Duodenal mucosa (tissue), 2 donors: ENCODE data around the gene F10.

Experiments
- H3K27ac ChIP-seq: one replicate; pipeline ENCODE4 v1.7.0; 2013; ENCODE audit warnings: low read depth, low read length
- H3K27me3 ChIP-seq, 2 donors: one replicate each; pipeline ENCODE4 v1.7.0; 2013; ENCODE audit warnings: low read length in 2 of 2, control low read depth in 1 of 2; ENCODE audit not compliant: insufficient read depth in 2 of 2, control insufficient read depth in 1 of 2
- H3K36me3 ChIP-seq, 2 donors: one replicate each; pipeline ENCODE4 v1.7.0; 2013; ENCODE audit warnings: low read length in 2 of 2, control low read depth in 1 of 2; ENCODE audit not compliant: insufficient read depth in 2 of 2, control insufficient read depth in 1 of 2
- H3K4me1 ChIP-seq, 2 donors: one replicate each; pipeline ENCODE4 v1.7.0; 2013; ENCODE audit warnings: low read length in 2 of 2, control low read depth in 1 of 2; ENCODE audit not compliant: insufficient read depth in 2 of 2, control insufficient read depth in 1 of 2
- H3K4me3 ChIP-seq, 2 donors: one replicate each; pipeline ENCODE4 v1.7.0; 2013; ENCODE audit warnings: low read length in 2 of 2, low read depth in 1 of 2
- H3K9ac ChIP-seq, 2 donors: one replicate each; pipeline ENCODE4 v1.7.0; 2013; ENCODE audit warnings: low read length in 2 of 2, low read depth in 1 of 2
- H3K9me3 ChIP-seq, 2 donors: one replicate each; pipeline ENCODE4 v1.7.0; 2013; ENCODE audit warnings: low read length in 2 of 2, control low read depth in 1 of 2; ENCODE audit not compliant: control insufficient read depth in 1 of 2

The F10 gene

GRCh38 chr13:113086991-113087922 is 35.3 kb upstream of the F10 start:
- Histone ChIP-seq H3K27me3 (no peaks in the 10 kb centered on the region), H3K27ac (no peak overlapping the region), H3K9me3 (no peaks in the 10 kb centered on the region), H3K36me3 (peaks cover 0 to 10% of the 10 kb centered on the region in 2 donors), H3K4me3 (no peak overlapping the region), H3K9ac (no peak overlapping the region), H3K4me1 (no peaks in the 10 kb centered on the region)

GRCh38 chr13:113087923-113088690 is 34.5 kb upstream of the F10 start:
- Histone ChIP-seq H3K36me3 (peaks cover 0 to 10% of the 10 kb centered on the region in 2 donors), H3K27ac (no peak overlapping the region), H3K9ac (no peak overlapping the region)

GRCh38 chr13:113088691-113089020 is 33.9 kb upstream of the F10 start:
- Histone ChIP-seq H3K27ac (no peak overlapping the region), H3K4me1 (no peaks in the 10 kb centered on the region), H3K9ac (no peak overlapping the region), H3K4me3 (no peak overlapping the region), H3K36me3 (peaks cover 0 to 10% of the 10 kb centered on the region in 2 donors), H3K27me3 (no peaks in the 10 kb centered on the region), H3K9me3 (no peaks in the 10 kb centered on the region)

More at GRCh38 chr13:113087923-113088690, 34.5 kb upstream of the F10 start:
- H3K27me3 ChIP-seq, result no peaks in the 10 kb centered on the region
- H3K9me3 ChIP-seq, result no peaks in the 10 kb centered on the region
- no peaks in the 10 kb centered on the region for H3K4me1 ChIP-seq
- no peak overlapping the region for H3K4me3 ChIP-seq

- H3K36me3 ChIP-seq, result peaks cover 0 to 10% of the 10 kb centered on the region in 2 donors
- no peaks in the 10 kb centered on the region for H3K4me1 ChIP-seq
- no peaks in the 10 kb centered on the region for H3K27me3 ChIP-seq
- no peaks in the 10 kb centered on the region for H3K9me3 ChIP-seq
- H3K9ac ChIP-seq, result no peak overlapping the region
- H3K4me3 ChIP-seq, result no peak overlapping the region
- H3K27ac ChIP-seq, result no peak overlapping the region
Observed at GRCh38 chr13:113089693-113090414, 32.7 kb upstream of the F10 start.

GRCh38 chr13:113090415-113090770 is 32.2 kb upstream of the F10 start:
- Histone ChIP-seq H3K27ac (no peak overlapping the region), H3K36me3 (peaks cover 0 to 7% of the 10 kb centered on the region in 2 donors)

GRCh38 chr13:113090806-113091205 is 31.8 kb upstream of the F10 start:
- no peaks in the 10 kb centered on the region for H3K27me3 ChIP-seq
- no peaks in the 10 kb centered on the region for H3K9me3 ChIP-seq
- H3K4me3 ChIP-seq, result no peak overlapping the region
- peaks cover 0 to 7% of the 10 kb centered on the region in 2 donors for H3K36me3 ChIP-seq
- no peak overlapping the region for H3K27ac ChIP-seq
- H3K9ac ChIP-seq, result no peak overlapping the region
- H3K4me1 ChIP-seq, result no peaks in the 10 kb centered on the region

More at GRCh38 chr13:113090415-113090770, 32.2 kb upstream of the F10 start:
- no peak overlapping the region for H3K9ac ChIP-seq
- H3K27me3 ChIP-seq, result no peaks in the 10 kb centered on the region
- no peak overlapping the region for H3K4me3 ChIP-seq
- H3K9me3 ChIP-seq, result no peaks in the 10 kb centered on the region
- H3K4me1 ChIP-seq, result no peaks in the 10 kb centered on the region

- no peaks in the 10 kb centered on the region for H3K9me3 ChIP-seq
Observed at GRCh38 chr13:113091211-113091771, 31.3 kb upstream of the F10 start.

GRCh38 chr13:113091891-113092775 is 30.5 kb upstream of the F10 start:
- H3K4me3 ChIP-seq, result no peak overlapping the region
- peaks cover 0 to 7% of the 10 kb centered on the region in 2 donors for H3K36me3 ChIP-seq
- no peaks in the 10 kb centered on the region for H3K9me3 ChIP-seq
- no peak overlapping the region for H3K9ac ChIP-seq
- no peak overlapping the region for H3K27ac ChIP-seq
- no peaks in the 10 kb centered on the region for H3K4me1 ChIP-seq
- no peaks in the 10 kb centered on the region for H3K27me3 ChIP-seq

More at GRCh38 chr13:113091211-113091771, 31.3 kb upstream of the F10 start:
- no peak overlapping the region for H3K4me3 ChIP-seq
- H3K27ac ChIP-seq, result no peak overlapping the region
- peaks cover 0 to 7% of the 10 kb centered on the region in 2 donors for H3K36me3 ChIP-seq
- no peak overlapping the region for H3K9ac ChIP-seq
- H3K27me3 ChIP-seq, result no peaks in the 10 kb centered on the region
- no peaks in the 10 kb centered on the region for H3K4me1 ChIP-seq
